ENCODE measurements around the gene MMP14. TPM values are rescaled to one million over a fixed set of nuclear protein-coding genes. Genes with fewer than 3 reads are reported as not detected.

Gene MMP14
- total and polyA plus RNA-seq, 2 of the 13 experiments (the other 11 are each of a cell fraction or from before 2014, with no cell fraction given) = 5.2 to 9.8 TPM

DNA sequence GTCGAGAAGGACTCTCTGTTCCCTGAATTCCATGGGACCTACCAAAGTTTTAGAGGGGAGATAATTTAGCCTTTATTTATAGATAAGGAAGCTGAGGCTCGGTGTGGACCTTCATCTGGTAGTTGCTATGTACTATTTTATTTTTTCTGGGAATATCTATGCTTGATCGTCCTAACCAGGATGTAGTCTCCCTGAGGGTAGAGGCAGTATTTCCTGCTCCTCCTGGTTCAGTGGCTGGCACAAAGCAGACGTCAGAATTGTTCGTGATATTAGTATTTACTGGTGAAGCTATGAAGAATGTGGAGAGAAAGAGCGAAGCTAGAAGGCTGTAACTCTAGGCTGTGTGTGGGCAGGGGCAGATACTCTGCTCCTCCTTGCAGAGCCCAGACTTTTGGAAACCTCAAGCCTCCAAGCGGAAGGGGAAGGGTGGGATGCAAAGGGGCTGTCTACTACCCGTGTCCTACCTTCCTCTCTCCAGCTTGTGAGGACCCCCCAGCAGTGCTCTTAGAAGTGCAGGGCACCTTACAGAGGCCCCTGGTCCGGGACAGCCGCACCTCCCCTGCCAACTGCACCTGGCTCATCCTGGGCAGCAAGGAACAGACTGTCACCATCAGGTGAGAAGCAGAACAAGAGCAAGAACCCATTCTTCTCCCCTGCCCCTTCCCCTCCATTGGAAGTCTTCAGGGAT is 36.6 kb downstream of the MMP14 start (continued):
- TF ChIP-seq, protein P1, sequence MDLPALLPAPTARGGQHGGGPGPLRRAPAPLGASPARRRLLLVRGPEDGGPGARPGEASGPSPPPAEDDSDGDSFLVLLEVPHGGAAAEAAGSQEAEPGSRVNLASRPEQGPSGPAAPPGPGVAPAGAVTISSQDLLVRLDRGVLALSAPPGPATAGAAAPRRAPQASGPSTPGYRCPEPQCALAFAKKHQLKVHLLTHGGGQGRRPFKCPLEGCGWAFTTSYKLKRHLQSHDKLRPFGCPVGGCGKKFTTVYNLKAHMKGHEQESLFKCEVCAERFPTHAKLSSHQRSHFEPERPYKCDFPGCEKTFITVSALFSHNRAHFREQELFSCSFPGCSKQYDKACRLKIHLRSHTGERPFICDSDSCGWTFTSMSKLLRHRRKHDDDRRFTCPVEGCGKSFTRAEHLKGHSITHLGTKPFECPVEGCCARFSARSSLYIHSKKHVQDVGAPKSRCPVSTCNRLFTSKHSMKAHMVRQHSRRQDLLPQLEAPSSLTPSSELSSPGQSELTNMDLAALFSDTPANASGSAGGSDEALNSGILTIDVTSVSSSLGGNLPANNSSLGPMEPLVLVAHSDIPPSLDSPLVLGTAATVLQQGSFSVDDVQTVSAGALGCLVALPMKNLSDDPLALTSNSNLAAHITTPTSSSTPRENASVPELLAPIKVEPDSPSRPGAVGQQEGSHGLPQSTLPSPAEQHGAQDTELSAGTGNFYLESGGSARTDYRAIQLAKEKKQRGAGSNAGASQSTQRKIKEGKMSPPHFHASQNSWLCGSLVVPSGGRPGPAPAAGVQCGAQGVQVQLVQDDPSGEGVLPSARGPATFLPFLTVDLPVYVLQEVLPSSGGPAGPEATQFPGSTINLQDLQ (CRISPR knock-in tag; IDR thresholded peaks at IDR 0.05) = peak; percentile 74
- TF ChIP-seq SOX13 (IDR thresholded peaks at IDR 0.05) (peak; percentile 54; the same call in 1 of the 2 replicates), SOX13 (CRISPR knock-in tag; conservative IDR thresholded peaks at IDR 0.05 in 1 of 2, IDR thresholded peaks at IDR 0.05 in 1 of 2) (no peak), MXD1 (CRISPR knock-in tag; IDR thresholded peaks at IDR 0.05) (peak; percentile 18; the same call in 1 of the 2 replicates), ZNF3 (CRISPR knock-in tag; IDR thresholded peaks at IDR 0.05) (no peak), ZBTB21 (CRISPR knock-in tag; IDR thresholded peaks at IDR 0.05) (0 out of 2 replicates have a peak, but pooled peaks have one; percentile 4), PHF5A (CRISPR knock-in tag; IDR thresholded peaks at IDR 0.05; ENCODE audit: low read depth, unreplicated experiment) (no peak), ZNF567 (CRISPR knock-in tag; IDR thresholded peaks at IDR 0.05; ENCODE audit: borderline replicate concordance) (peak; percentile 34; the same call in 1 of the 2 replicates), ZNF329 (CRISPR knock-in tag; IDR thresholded peaks at IDR 0.05; ENCODE audit: low read depth) (no peak), ZNF781 (CRISPR knock-in tag; IDR thresholded peaks at IDR 0.05; ENCODE audit: borderline replicate concordance, not compliant biosample characterization) (peak; percentile 6), ESRRA (CRISPR knock-in tag; IDR thresholded peaks at IDR 0.05; ENCODE audit: low read depth) (0 out of 2 replicates have a peak, but pooled peaks have one; percentile 6), ZNF7 (CRISPR knock-in tag; IDR thresholded peaks at IDR 0.05) (0 out of 2 replicates have a peak, but pooled peaks have one; percentile 1), XRCC5 (optimal IDR thresholded peaks at IDR 0.05; ENCODE audit: low read length) (peak; percentile 13), KLF13 (CRISPR knock-in tag; IDR thresholded peaks at IDR 0.05) (no peak), SMAD1 (CRISPR knock-in tag; IDR thresholded peaks at IDR 0.05; ENCODE audit: borderline replicate concordance, low read depth) (no peak), BCL6 (CRISPR knock-in tag; IDR thresholded peaks at IDR 0.05) (0 out of 2 replicates have a peak, but pooled peaks have one; percentile 0), FOXC1 (CRISPR knock-in tag; IDR thresholded peaks at IDR 0.05; ENCODE audit: borderline replicate concordance) (0 out of 2 replicates have a peak, but pooled peaks have one; percentile 16), SRF (IDR thresholded peaks at IDR 0.05; ENCODE audit: low read depth, low read length) (no peak), U2AF1 (optimal IDR thresholded peaks at IDR 0.05; ENCODE audit: low read depth, low read length) (peak; percentile 26), ZNF225 (CRISPR knock-in tag; IDR thresholded peaks at IDR 0.05) (peak; percentile 63; the same call in 1 of the 2 replicates), MTERF4 (CRISPR knock-in tag; IDR thresholded peaks at IDR 0.05) (0 out of 2 replicates have a peak, but pooled peaks have one; percentile 14), ZNF572 (CRISPR knock-in tag; IDR thresholded peaks at IDR 0.05) (peak; percentile 43; the same call in 1 of the 2 replicates), EEA1 (CRISPR knock-in tag; IDR thresholded peaks at IDR 0.05; ENCODE audit: borderline replicate concordance) (0 out of 2 replicates have a peak, but pooled peaks have one; percentile 22)
- TF ChIP-seq, protein P2, sequence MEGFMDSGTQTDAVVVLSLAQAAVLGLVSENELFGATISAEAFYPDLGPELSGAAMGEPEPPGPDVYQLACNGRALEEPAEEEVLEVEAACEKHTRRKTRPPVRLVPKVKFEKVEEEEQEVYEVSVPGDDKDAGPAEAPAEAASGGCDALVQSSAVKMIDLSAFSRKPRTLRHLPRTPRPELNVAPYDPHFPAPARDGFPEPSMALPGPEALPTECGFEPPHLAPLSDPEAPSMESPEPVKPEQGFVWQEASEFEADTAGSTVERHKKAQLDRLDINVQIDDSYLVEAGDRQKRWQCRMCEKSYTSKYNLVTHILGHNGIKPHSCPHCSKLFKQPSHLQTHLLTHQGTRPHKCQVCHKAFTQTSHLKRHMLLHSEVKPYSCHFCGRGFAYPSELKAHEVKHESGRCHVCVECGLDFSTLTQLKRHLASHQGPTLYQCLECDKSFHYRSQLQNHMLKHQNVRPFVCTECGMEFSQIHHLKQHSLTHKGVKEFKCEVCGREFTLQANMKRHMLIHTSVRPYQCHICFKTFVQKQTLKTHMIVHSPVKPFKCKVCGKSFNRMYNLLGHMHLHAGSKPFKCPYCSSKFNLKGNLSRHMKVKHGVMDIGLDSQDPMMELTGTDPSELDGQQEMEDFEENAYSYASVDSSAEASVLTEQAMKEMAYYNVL (CRISPR knock-in tag; IDR thresholded peaks at IDR 0.05; ENCODE audit: borderline replicate concordance) = 0 out of 2 replicates have a peak, but pooled peaks have one; percentile 4
